ENCODE results near the gene ELMO1.

Gene ELMO1

DNA sequence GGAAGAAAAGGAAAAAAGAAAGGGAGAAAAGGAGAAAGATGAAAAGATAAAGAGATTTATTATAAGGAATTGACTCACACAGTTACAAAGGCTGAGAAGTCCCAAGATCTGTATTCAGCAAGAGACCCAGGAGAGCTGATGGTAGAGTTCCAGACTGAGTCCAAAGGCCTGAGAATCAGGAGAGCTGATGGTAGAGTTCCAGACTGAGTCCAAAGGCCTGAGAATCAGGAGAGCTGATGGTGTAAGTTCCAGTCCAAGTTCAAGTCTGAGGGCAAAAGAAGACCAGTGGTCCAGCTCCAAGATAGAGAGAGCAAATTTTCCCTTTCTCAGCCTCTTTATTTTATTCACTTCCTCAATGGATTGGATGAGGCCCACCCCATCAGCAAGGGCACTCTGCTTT is 627.0 kb downstream of the ELMO1 start:
- no peak for DNase-seq (ENCODE audit: low read depth)

DNA sequence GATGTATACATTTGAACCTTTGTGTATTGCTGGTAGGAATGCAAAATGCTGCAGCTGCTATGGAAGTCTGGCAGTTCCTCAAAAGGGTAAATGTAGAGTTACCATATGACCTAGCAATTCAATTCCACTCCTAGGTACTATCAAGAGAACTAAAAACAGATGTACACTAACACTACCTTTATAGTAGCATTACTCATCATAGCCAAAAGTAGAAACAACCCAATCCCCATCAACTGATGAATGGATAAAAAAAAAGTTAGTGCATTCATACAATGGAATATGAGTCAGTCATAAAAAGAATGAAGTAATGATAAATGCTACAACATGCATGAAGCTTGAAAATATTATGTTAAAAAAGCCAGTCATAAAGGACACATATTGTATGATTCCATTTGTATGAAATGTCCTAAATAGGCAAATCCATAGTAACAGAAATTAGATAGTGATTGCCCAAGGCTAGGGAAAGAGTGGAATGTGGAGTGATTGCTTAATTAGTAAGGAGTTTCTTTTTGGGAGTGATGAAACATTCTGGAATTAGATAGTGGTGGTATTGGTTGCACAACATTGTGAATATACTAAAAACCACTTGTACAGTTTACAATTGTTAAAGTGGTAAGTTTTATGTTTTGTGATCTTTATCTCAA is 628.0 kb downstream of the ELMO1 start:
- no peak for DNase-seq (ENCODE audit: low read depth)

DNA sequence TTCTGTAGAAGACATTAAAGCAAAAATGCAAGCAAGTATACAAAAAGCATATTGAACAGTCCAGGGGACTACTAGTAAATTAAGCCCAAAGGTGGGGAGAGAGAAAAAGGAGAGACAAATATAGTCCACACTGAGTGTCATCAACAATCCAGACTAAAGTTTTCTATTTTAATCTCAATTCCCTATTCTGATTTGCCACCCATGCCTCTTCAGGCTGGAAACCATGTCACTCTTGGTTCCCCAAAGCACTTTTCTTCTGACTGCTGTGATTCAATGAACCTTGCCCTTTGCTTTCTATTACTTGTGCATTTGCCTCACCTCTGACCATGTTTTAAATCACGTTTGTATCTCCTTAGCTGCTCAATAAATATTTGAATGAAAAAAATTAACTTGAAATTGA is 629.0 kb downstream of the ELMO1 start:
- no peak for DNase-seq (ENCODE audit: low read depth)

DNA sequence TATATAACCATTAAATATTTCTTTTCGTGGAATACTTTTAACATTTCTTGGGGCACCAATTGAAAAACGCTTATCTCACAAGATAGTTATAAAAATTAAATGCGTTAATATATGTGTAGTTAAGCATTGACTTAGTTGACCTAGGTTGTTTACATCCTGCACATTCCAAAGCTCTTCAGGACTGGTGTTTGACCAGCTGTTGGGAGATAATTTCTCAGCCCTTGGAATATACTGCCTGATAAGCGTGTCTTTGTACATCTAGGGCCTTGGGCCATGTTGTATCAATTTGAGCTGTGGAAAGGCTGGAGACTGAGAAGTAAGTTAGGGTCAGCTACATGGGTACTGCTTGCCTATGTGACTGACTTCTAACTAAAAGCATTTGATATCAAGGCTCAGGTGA is 634.4 kb downstream of the ELMO1 start:
- no peak for DNase-seq (ENCODE audit: low read depth)

DNA sequence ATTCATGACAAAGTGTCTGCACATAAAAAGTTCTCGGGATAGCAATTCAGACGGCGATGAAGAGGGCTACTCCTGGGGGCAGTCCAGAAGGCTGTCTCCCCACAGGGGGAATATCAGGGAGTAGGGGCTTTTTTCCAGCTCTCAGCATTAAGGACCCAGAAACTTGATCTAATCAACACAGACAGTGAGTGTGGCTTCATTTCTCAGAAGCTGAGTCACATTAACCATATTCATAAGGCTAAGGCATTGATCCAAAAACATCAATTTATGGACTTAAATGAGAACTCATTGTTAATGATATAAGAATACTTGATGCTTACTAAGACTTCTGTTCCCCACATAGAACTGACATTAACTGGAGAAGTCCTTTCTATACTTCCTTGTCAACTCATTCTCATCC is 636.9 kb downstream of the ELMO1 start:
- no peak for DNase-seq (ENCODE audit: low read depth)

DNA sequence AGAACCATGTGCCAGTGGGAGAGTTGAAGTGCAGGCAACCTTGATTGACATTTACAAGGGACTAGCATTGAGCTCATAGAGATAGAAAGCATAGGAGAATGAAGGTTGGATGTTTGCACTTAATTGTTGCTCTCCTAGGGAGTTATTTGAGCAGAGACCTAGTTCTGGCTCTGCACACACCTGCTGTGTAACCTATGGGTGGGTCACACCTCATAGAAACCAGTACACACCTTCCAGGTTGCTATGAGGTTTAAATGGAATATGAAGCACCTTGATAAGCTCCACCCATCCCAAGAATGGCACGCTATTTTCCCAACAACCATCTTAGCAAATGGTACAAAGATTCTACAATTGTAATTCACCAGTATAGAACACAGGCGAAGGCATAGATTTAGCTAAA is 638.2 kb downstream of the ELMO1 start:
- DNase-seq (ENCODE audit: low read depth) = no peak

DNA sequence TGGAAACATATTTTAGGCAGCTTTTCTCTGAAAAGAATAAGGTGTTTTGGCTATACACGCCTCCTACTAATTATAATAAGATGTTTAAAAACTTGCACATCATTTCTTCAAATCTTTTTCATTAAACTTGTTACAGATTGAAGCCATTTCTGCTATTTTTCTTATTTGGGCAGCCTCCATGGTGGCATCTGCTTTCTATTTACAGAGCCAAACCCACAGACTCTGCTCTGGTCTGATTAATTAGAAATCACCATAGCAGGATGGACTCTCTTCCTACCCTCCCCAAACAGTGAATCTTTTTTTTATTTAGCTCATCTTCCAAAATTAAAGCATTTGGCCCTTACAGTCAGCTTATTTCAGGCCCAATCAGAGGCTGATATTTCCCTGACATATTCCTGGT is 638.6 kb downstream of the ELMO1 start:
- DNase-seq (ENCODE audit: low read depth) = no peak

DNA sequence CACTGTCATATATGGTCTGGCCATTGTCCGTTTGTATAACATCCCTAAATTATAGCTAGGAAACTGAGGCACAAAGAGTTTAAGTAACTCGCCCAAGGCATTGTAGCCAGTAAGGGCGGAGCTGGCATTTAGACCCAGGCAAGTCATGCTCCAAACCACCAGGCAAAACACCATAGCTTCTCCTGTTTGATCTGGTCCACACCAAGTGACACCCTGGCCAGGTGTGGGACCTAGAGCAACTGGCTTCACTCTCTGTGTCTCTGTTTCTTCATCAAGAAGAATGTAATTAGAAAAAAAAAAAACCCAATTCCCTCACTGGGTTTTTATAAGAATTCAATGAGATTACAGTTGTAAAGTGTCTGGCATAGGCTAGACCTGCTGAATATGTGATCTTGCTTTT is 639.2 kb downstream of the ELMO1 start:
- no peak for DNase-seq (ENCODE audit: low read depth)

DNA sequence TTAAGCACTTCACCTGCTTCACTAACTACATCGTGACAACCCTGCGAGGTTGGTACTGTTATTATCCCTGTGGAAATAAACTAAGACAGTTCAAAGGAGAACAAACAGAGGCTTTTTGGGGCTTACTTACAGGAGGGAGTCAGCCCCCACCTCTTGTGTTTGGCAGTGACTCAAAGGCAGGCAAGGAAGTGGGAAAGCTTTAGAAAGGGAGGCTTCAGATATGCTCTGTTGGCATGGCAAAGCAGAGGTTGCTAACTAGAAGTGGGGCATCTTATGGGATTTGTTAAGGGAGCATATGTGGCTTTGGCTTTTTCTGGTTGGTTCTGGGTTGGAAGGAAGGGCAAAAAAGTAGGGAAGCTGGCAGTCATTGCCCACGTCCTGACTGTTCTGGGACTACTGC is 639.6 kb downstream of the ELMO1 start:
- no peak for DNase-seq (ENCODE audit: low read depth)

DNA sequence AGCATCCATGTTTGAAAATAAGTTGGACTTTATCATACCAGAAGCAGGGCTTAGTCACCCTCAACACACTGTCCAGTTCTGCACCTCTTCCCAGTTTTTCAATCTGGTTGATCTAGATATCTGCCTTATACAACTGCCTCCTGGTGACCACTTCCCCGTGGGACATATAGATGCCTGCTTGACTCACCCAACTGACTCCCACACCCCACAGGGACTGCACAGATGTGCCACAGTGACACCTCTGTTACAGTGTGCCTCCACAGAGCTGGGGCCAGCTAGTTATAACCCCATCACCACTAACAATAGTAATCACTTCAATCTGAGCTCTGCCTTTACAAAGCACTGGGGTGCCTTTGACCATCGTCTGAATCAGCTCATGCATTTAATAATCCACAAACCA is 641.8 kb downstream of the ELMO1 start:
- no peak for DNase-seq (ENCODE audit: low read depth)
